Breast epithelium (tissue), 4 donors: ENCODE measurements around the gene PTGS2. TPM values are rescaled to one million over a fixed set of nuclear protein-coding genes. Genes with fewer than 3 reads are reported as not detected.

Experiments used
- DNase-seq, 2 donors: peaks; one replicate each; pipeline ENCODE4 v3.0.0-alpha.2; 2019; ENCODE audit warnings: low spot score in 2 of 2
- H3K27ac ChIP-seq, 2 donors: fragments of 200-600 bp; sonication (generic) in 1 of 2; one replicate each; pipeline ENCODE4 v1.5.1; 2016 to 2019; ENCODE audit warnings: mild to moderate bottlenecking in 1 of 2
- H3K27me3 ChIP-seq, 2 donors: fragments of 200-600 bp; sonication (generic) in 1 of 2; one replicate each; pipeline versions ENCODE4 v1.5.1 to v1.6.0; 2017 to 2019; ENCODE audit warnings: control low read depth in 1 of 2, mild to moderate bottlenecking in 1 of 2
- H3K36me3 ChIP-seq: fragments of 200-600 bp; one replicate; pipeline ENCODE4 v1.5.1; 2019
- H3K4me1 ChIP-seq, 2 donors: fragments of 200-600 bp; sonication (generic); one replicate each; pipeline ENCODE4 v1.5.1; 2016 to 2019; ENCODE audit warnings: control low read depth in 1 of 2
- H3K4me3 ChIP-seq, 3 donors: fragments of 200-600 bp; sonication (generic); 1 replicate in 2 of 3; 2 replicates in 1 of 3; pipeline ENCODE4 v1.5.1; 2016 to 2019; ENCODE audit warnings: mild to moderate bottlenecking in 3 of 3, moderate library complexity in 2 of 3
- H3K9me3 ChIP-seq, 2 donors: fragments of 200-600 bp; sonication (generic) in 1 of 2; one replicate each; pipeline ENCODE4 v1.5.1; 2016 to 2019; ENCODE audit warnings: control low read depth in 1 of 2
- POLR2A ChIP-seq: fragments of 450-650 bp; IDR thresholded peaks from one replicate; pipeline ENCODE4 v1.6.1; 2016; ENCODE audit warnings: antibody characterized with exemption, mild to moderate bottlenecking, moderate library complexity
- POLR2AphosphoS5 ChIP-seq, 3 donors: sonication (generic); formaldehyde crosslinking; IDR thresholded peaks; one replicate each; pipeline ENCODE4 v1.6.1; 2017; ENCODE audit warnings: antibody characterized with exemption in 3 of 3
- intact Hi-C: fragments of 100-400 bp; cut with DNase I; formaldehyde crosslinking; loops from one replicate; pipeline ENCODE4 v1.15.1; 2023; ENCODE audit warnings: low total_unique reads
- total RNA-seq, 3 donors: library from RNA; depleted of rRNA; stranded (reverse); fragments of >200 nt; gene quantifications; one replicate each; pipeline ENCODE4 v1.1.0, GENCODE V29; 2016
- TF ChIP-seq, protein P1 (sequence below), 3 donors: fragments of 450-650 bp; IDR thresholded peaks; one replicate each; pipeline ENCODE4 v1.5.1; 2016 to 2017; ENCODE audit warnings: antibody characterized with exemption in 3 of 3, mild to moderate bottlenecking in 3 of 3, moderate library complexity in 3 of 3

PTGS2 gene
- 1 to 10 TPM; 1.3 to 7.6 (median 1.6) TPM for total RNA-seq

DNA sequence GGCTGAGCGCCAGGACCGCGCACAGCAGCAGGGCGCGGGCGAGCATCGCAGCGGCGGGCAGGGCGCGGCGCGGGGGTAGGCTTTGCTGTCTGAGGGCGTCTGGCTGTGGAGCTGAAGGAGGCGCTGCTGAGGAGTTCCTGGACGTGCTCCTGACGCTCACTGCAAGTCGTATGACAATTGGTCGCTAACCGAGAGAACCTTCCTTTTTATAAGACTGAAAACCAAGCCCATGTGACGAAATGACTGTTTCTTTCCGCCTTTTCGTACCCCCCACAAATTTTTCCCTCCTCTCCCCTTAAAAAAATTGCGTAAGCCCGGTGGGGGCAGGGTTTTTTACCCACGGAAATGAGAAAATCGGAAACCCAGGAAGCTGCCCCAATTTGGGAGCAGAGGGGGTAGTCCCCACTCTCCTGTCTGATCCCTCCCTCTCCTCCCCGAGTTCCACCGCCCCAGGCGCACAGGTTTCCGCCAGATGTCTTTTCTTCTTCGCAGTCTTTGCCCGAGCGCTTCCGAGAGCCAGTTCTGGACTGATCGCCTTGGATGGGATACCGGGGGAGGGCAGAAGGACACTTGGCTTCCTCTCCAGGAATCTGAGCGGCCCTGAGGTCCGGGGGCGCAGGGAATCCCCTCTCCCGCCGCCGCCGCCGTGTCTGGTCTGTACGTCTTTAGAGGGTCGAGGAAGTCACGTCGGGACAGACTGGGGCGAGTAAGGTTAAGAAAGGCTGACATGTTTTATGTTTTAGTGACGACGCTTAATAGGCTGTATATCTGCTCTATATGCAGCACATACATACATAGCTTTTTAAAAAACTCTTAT, at the start of gene PTGS2:
Gene PTGS2, minus strand, starts transcription at position 179 of the 817 bp plus-strand sequence. Its CDS starts 133 bp downstream, at position 46.
- intact Hi-C loops = no loop called here
- peak within 1 kb of the TSS; percentile 88 to 91 for H3K27ac ChIP-seq
- no peaks in the 10 kb centered on the region for H3K36me3 ChIP-seq
- H3K4me3 ChIP-seq = peak within 1 kb of the TSS; percentile 56 to 74 (median 60)
- no peaks in the 10 kb centered on the region for H3K9me3 ChIP-seq
- TF ChIP-seq POLR2AphosphoS5 (IDR thresholded peaks at IDR 0.05) = peak; percentile 78 to 84 (median 81)
- TF ChIP-seq POLR2A = peak; percentile 55
- TF ChIP-seq, protein P1, sequence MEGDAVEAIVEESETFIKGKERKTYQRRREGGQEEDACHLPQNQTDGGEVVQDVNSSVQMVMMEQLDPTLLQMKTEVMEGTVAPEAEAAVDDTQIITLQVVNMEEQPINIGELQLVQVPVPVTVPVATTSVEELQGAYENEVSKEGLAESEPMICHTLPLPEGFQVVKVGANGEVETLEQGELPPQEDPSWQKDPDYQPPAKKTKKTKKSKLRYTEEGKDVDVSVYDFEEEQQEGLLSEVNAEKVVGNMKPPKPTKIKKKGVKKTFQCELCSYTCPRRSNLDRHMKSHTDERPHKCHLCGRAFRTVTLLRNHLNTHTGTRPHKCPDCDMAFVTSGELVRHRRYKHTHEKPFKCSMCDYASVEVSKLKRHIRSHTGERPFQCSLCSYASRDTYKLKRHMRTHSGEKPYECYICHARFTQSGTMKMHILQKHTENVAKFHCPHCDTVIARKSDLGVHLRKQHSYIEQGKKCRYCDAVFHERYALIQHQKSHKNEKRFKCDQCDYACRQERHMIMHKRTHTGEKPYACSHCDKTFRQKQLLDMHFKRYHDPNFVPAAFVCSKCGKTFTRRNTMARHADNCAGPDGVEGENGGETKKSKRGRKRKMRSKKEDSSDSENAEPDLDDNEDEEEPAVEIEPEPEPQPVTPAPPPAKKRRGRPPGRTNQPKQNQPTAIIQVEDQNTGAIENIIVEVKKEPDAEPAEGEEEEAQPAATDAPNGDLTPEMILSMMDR (IDR thresholded peaks at IDR 0.05) = no peak
- H3K4me1 ChIP-seq = no peaks in the 10 kb centered on the region
- H3K27me3 ChIP-seq = no peaks in the 10 kb centered on the region
- DNase-seq = peak; percentile 56 to 79

DNA sequence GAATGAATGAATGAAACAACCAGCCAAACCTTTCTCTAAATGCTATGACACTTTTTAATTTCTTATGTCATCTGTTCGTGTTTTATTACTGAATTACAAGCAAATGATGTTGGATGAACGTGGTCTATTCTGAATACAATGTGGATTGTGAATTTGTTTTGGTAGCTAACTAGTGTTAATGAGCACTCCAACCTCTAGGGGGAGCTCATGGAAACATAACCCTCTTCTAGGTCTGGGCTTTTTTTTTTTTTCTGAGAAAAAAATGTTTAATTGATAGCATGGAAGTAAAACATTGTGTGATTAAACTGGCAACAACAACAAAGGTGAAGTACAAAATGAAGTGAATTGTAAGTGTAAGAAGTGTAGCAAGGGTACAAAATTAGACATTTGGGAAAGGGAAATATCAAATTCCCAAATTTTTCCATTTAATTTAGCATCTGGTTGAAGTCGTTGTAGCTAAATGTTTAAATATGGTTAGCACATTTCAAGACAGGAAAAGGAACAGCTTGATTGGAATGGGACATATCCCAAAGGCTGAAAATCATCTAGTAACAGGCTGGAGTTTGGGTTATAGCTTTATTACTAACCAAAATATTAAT, 42.6 kb upstream of the PTGS2 start:
- no peaks in the 10 kb centered on the region for H3K4me1 ChIP-seq
- no peaks in the 10 kb centered on the region for H3K27me3 ChIP-seq
- intact Hi-C loops = no loop called here
- H3K27ac ChIP-seq = no peak overlapping the region
- H3K9me3 ChIP-seq = peaks cover 0 to under 1% of the 10 kb centered on the region in 2 donors
- no peak overlapping the region for H3K4me3 ChIP-seq
- DNase-seq = no peak
- no peaks in the 10 kb centered on the region for H3K36me3 ChIP-seq
- TF ChIP-seq POLR2AphosphoS5 (IDR thresholded peaks at IDR 0.05) (no peak), POLR2A (no peak)
- TF ChIP-seq, protein P1 (IDR thresholded peaks at IDR 0.05) = no peak

DNA sequence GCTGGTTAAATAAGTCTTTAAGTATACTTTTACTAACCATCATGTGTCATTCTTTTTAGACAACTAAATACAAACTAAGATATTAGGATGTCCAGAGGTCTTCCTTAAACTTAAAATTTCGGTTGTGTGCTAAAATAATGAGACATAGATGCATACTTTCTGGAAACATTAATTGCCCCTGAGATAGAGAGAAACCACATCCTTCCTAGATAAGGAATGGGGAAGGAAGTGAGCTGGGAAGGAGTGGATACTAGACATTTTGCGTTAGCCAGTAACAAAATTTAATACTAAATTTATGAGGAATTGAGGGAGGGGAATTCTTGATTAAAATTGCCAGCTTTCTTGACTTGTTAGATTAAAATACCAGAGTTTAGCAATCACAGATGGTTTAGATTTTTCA, 37.1 kb upstream of the PTGS2 start:
- TF ChIP-seq, protein P1 (IDR thresholded peaks at IDR 0.05) = no peak
- TF ChIP-seq POLR2A = no peak
- TF ChIP-seq POLR2AphosphoS5 (IDR thresholded peaks at IDR 0.05) = no peak
- no peaks in the 10 kb centered on the region for H3K36me3 ChIP-seq
- H3K4me1 ChIP-seq = no peaks in the 10 kb centered on the region
- no peak overlapping the region for H3K27ac ChIP-seq
- H3K27me3 ChIP-seq = no peaks in the 10 kb centered on the region
- H3K9me3 ChIP-seq = no peaks in the 10 kb centered on the region
- intact Hi-C loops = no loop called here
- no peak overlapping the region for H3K4me3 ChIP-seq
- no peak for DNase-seq

DNA sequence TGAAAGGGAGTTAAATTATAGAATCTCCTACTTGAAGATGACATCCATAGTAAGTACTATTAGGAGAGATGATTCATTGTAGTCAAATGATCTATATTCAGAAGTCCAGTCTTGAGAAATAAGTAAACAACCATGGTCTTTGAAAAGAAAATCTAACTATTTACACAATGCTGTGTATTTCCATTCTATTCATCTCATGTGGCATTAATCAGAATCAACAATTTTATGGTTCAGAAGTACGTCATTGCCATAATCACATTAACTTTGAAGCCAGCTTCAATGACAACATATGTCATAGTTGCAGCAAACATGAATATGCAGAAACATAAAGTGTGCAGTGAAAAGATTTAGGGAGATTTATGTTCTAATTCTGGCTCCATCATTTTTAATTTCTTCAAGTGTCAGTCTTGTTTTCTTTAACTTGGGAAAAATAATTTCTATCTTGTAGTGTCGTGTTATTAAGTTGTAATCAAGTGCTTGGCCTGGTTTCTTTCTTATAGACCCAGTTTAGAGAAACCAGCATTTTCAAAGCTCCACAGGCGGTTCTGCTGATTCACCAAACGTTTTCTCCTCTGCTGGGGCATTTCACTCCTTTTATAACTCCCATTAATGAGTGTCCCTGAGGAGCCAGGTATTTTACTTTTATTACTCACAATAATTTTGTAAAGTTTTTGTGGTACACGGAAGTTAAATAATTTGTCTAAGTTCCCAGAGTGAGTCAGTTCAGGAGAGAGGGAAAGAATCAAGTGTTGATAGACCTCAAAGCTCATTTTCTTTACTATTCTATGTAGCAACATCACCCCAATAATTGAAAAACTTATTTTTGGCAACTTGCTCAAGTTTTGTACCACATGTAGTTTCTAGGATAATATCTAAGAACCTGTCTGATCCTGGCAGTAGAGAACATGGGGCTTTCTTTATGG, 35.9 kb upstream of the PTGS2 start:
- Histone ChIP-seq H3K4me3 (no peak overlapping the region), H3K9me3 (no peaks in the 10 kb centered on the region), H3K27ac (no peak overlapping the region), H3K27me3 (no peaks in the 10 kb centered on the region), H3K4me1 (no peaks in the 10 kb centered on the region), H3K36me3 (no peaks in the 10 kb centered on the region)
- intact Hi-C loops = no loop called here
- no peak for DNase-seq
- TF ChIP-seq, protein P1 (IDR thresholded peaks at IDR 0.05) = no peak
- TF ChIP-seq POLR2A (no peak), POLR2AphosphoS5 (IDR thresholded peaks at IDR 0.05) (no peak)
